Measurements from ENCODE around the gene CEP57L1.
"Not testable (repeated sequence)": the region's sequence is repeated elsewhere in the genome, so short reads cannot be mapped to it uniquely, and the experiment has no call there.

CEP57L1 gene

GRCh38 chr6:109082188-109082577 lies 13.1 kb upstream of the CEP57L1 start:
- no peak for FAIRE-seq
- no peak for DNase-seq (ENCODE audit: insufficient read length, low spot score)
- TF ChIP-seq, protein P1, sequence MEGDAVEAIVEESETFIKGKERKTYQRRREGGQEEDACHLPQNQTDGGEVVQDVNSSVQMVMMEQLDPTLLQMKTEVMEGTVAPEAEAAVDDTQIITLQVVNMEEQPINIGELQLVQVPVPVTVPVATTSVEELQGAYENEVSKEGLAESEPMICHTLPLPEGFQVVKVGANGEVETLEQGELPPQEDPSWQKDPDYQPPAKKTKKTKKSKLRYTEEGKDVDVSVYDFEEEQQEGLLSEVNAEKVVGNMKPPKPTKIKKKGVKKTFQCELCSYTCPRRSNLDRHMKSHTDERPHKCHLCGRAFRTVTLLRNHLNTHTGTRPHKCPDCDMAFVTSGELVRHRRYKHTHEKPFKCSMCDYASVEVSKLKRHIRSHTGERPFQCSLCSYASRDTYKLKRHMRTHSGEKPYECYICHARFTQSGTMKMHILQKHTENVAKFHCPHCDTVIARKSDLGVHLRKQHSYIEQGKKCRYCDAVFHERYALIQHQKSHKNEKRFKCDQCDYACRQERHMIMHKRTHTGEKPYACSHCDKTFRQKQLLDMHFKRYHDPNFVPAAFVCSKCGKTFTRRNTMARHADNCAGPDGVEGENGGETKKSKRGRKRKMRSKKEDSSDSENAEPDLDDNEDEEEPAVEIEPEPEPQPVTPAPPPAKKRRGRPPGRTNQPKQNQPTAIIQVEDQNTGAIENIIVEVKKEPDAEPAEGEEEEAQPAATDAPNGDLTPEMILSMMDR (IDR thresholded peaks at IDR 0.05; ENCODE audit: insufficient read depth, missing control alignments) = no peak

GRCh38 chr6:109083657-109084056 lies 11.7 kb upstream of the CEP57L1 start:
- TF ChIP-seq, protein P1 (IDR thresholded peaks at IDR 0.05; ENCODE audit: insufficient read depth, missing control alignments) = no peak

DNA sequence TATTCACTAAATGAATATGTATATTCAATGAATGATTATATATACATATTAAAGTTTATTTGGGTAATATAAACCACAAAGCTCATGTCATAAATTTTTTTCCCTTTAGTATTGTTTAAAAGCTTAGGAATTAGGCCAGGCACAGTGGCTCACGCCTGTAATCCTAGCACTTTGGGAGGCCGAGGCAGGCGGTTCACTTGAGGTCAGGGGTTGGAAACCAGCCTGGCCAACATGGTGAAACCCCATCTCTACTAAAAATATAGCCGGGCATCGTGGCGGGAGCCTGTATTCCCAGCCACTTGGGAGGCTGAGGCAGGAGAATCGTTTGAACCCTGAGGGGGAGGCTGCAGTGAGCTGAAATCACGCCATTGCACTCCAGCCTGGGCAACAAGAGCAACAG lies 11.2 kb upstream of the CEP57L1 start:
- not testable (repeated sequence) for FAIRE-seq; DNase-seq (ENCODE audit: insufficient read length, low spot score)

More at GRCh38 chr6:109083657-109084056, 11.7 kb upstream of the CEP57L1 start:
- DNase-seq (ENCODE audit: insufficient read length, low spot score) (no peak), FAIRE-seq (no peak)

GRCh38 chr6:109087661-109088264 lies 7.5 kb upstream of the CEP57L1 start:
- FAIRE-seq = no peak
- TF ChIP-seq, protein P1 (IDR thresholded peaks at IDR 0.05; ENCODE audit: insufficient read depth, missing control alignments) = no peak
- DNase-seq (ENCODE audit: insufficient read length, low spot score) = no peak

DNA sequence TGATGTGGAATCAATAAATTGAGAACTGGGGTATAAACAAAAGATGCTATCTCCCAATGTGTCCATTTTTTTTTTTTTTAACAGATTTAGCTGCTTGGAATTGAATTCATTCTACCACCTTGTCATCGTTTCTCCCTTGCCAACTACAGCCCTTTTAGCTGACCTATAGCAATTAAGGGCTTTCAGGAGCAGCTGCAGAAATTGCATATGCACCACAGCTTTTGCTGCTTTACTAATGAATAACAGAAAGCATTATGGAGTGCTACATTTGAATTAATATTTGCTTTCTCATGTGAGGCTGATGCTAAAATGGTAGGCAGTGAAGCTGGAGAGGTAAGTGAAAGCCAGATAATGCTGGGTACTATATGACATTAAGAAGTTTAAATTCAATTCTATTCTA lies 6.3 kb upstream of the CEP57L1 start:
- FAIRE-seq (no peak), DNase-seq (ENCODE audit: insufficient read length, low spot score) (no peak)
- TF ChIP-seq, protein P1 (IDR thresholded peaks at IDR 0.05; ENCODE audit: insufficient read depth, missing control alignments) = no peak

GRCh38 chr6:109091314-109092024 lies 3.8 kb upstream of the CEP57L1 start:
- no peak for FAIRE-seq
- TF ChIP-seq, protein P1 (IDR thresholded peaks at IDR 0.05; ENCODE audit: insufficient read depth, missing control alignments) = no peak
- no peak for DNase-seq (ENCODE audit: insufficient read length, low spot score)

DNA sequence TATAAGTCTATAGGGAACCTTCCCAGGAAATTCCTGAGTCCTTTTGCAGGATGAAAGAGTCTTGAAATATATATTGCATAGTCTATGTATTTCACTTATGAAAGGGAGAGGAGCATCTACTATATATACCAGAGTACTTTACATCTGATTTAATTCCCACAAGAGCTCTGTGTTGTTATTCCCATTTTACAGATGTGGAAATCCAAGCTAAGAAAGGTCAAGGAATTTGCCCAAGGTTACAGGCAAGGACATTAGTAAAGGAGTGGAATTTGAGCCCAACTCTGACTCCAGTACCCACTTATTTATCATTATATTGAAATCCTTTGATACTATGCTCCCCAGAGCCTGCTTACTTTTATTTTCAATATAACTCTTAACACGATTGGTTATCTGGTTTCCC lies 3.2 kb upstream of the CEP57L1 start:
- FAIRE-seq = no peak

More for the DNA sequence above, 3.2 kb upstream of the CEP57L1 start:
- TF ChIP-seq, protein P1 (IDR thresholded peaks at IDR 0.05; ENCODE audit: insufficient read depth, missing control alignments) = no peak
- DNase-seq (ENCODE audit: insufficient read length, low spot score) = no peak

All from D721Med (cell line).